Suprapubic skin (tissue), 4 donors: ENCODE results near the gene GNG4. TPM values are rescaled to one million over a fixed set of nuclear protein-coding genes. Genes with fewer than 3 reads are reported as not detected.
"Not testable (repeated sequence)": the region's sequence is repeated elsewhere in the genome, so short reads cannot be mapped to it uniquely, and the experiment has no call there.

Experiments
- DNase-seq, 2 donors: peaks; one replicate each; pipeline ENCODE4 v3.0.0-alpha.2; 2019; ENCODE audit warnings: low spot score in 2 of 2
- H3K27ac ChIP-seq: fragments of 200-600 bp; sonication (generic); one replicate; pipeline ENCODE4 v1.5.1; 2019
- H3K27me3 ChIP-seq: fragments of 200-600 bp; sonication (generic); one replicate; pipeline ENCODE4 v1.5.1; 2019
- H3K36me3 ChIP-seq: fragments of 200-600 bp; sonication (generic); one replicate; pipeline ENCODE4 v1.5.1; 2019
- H3K4me1 ChIP-seq: fragments of 200-600 bp; sonication (generic); one replicate; pipeline ENCODE4 v1.5.1; 2019
- H3K4me3 ChIP-seq: fragments of 200-600 bp; sonication (generic); one replicate; pipeline ENCODE4 v1.5.1; 2019; ENCODE audit warnings: mild to moderate bottlenecking
- H3K9me3 ChIP-seq: fragments of 200-600 bp; sonication (generic); one replicate; pipeline ENCODE4 v1.5.1; 2019
- EP300 ChIP-seq: sonication (generic); formaldehyde crosslinking; IDR thresholded peaks from one replicate; pipeline ENCODE4 v1.6.1; 2017; ENCODE audit warnings: antibody characterized with exemption
- POLR2A ChIP-seq, 2 donors: fragments of 450-650 bp; IDR thresholded peaks; one replicate each; pipeline ENCODE4 v1.6.1; 2017; ENCODE audit warnings: antibody characterized with exemption in 2 of 2, mild to moderate bottlenecking in 2 of 2, moderate library complexity in 2 of 2
- POLR2AphosphoS5 ChIP-seq, 3 donors: sonication (generic); formaldehyde crosslinking; IDR thresholded peaks; one replicate each; pipeline ENCODE4 v1.6.1; 2017; ENCODE audit warnings: antibody characterized with exemption in 3 of 3
- WGBS: methylation state at CpG from one replicate; pipeline ENCODE4 v1.1.5; 2018; 5-methylcytosine and 5-hydroxymethylcytosine counted together
- total RNA-seq, 4 donors: library from RNA; depleted of rRNA; stranded (reverse); fragments of >200 nt; gene quantifications; one replicate each; pipeline ENCODE4 v1.1.0, GENCODE V29; 2016
- TF ChIP-seq, protein P1 (sequence below), 2 donors: fragments of 200-600 bp in 1 of 2; fragments of 450-650 bp in 1 of 2; sonication (generic) in 1 of 2; IDR thresholded peaks; one replicate each; pipeline ENCODE4 v1.5.1; 2016 to 2019; ENCODE audit warnings: antibody characterized with exemption in 2 of 2, mild to moderate bottlenecking in 1 of 2, moderate library complexity in 1 of 2

GNG4 gene
- total RNA-seq, 4 donors from 2014 or later = 0.13 to 0.76 (median 0.72) TPM; not detected in 1

DNA sequence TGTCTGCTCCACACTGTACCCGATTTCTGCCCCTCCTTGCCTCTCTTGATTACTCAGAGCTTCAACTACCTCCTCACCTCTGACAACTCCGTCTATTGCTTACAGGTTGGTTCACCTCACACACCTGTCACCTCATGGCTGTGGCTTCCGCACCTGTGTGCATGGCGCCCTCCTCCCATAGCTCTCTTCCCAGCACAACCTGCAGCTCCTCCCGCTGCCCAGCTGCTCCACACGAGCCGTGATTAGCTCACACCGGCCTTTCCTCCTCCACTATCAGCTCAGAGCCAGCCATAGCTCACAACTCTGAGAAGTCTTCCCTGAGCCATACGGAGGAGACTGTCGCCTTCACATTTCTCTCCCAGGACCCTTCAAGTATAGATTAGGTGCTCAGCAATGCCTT lies 67.5 kb downstream of the GNG4 start:
- Histone ChIP-seq H3K27ac (no peak overlapping the region), H3K4me3 (no peak overlapping the region), H3K36me3 (no peaks in the 10 kb centered on the region), H3K27me3 (peaks cover 12% of the 10 kb centered on the region), H3K4me1 (no peaks in the 10 kb centered on the region), H3K9me3 (no peaks in the 10 kb centered on the region)
- no peak for DNase-seq
- WGBS = 88% methylated on average over 10 of the region's 10 CpGs
- TF ChIP-seq POLR2A (IDR thresholded peaks at IDR 0.05) (no peak), EP300 (no peak), POLR2AphosphoS5 (IDR thresholded peaks at IDR 0.05) (no peak)
- TF ChIP-seq, protein P1, sequence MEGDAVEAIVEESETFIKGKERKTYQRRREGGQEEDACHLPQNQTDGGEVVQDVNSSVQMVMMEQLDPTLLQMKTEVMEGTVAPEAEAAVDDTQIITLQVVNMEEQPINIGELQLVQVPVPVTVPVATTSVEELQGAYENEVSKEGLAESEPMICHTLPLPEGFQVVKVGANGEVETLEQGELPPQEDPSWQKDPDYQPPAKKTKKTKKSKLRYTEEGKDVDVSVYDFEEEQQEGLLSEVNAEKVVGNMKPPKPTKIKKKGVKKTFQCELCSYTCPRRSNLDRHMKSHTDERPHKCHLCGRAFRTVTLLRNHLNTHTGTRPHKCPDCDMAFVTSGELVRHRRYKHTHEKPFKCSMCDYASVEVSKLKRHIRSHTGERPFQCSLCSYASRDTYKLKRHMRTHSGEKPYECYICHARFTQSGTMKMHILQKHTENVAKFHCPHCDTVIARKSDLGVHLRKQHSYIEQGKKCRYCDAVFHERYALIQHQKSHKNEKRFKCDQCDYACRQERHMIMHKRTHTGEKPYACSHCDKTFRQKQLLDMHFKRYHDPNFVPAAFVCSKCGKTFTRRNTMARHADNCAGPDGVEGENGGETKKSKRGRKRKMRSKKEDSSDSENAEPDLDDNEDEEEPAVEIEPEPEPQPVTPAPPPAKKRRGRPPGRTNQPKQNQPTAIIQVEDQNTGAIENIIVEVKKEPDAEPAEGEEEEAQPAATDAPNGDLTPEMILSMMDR (IDR thresholded peaks at IDR 0.05) = no peak

DNA sequence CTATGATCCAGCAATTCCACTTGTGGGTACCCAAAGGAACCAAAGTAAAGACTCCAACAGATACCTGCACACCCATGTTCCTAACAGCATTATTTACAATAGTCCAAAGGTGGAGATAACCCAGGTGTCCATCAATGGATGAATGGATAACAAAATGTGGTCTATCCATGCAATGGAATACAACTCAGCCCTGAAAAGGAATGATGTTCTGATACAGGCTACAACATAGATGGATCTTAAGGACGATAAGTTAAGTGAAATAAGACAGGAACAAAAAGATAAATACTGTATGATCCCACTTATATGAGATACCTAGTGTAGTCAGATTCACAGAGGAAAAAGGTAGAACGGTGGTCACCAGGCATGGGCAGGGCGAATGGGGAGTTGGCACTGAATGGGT lies 69.7 kb downstream of the GNG4 start:
- no peak for DNase-seq

DNA sequence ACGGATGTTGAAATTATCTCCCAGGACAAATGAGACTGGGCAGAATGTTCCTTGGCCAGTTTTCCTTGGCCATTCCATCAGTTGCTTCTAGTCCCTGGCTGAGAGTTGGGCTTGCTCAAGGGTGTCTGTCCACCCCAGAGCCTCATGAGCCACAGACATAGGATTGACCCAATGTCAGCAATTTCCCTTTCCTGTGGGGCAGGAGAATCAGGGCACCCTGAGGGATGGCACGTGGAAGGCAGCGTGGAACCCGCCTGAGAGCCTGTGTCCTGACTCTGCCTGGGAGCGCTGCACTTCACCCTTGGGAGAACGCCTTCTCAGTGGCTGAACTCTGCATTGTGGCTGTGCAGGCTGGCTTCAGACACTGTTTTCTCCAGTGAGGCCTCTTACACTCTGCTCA lies 74.0 kb downstream of the GNG4 start:
- no peak overlapping the region for H3K27ac ChIP-seq
- WGBS = 78% methylated on average over 6 of the region's 6 CpGs
- no peak overlapping the region for H3K4me3 ChIP-seq
- H3K4me1 ChIP-seq = no peaks in the 10 kb centered on the region
- TF ChIP-seq POLR2AphosphoS5 (IDR thresholded peaks at IDR 0.05) (no peak), POLR2A (IDR thresholded peaks at IDR 0.05) (no peak), EP300 (no peak)
- TF ChIP-seq, protein P1 (IDR thresholded peaks at IDR 0.05) = no peak
- H3K36me3 ChIP-seq = no peaks in the 10 kb centered on the region
- no peaks in the 10 kb centered on the region for H3K27me3 ChIP-seq
- no peak for DNase-seq
- H3K9me3 ChIP-seq = no peaks in the 10 kb centered on the region

More for the DNA sequence above, 69.7 kb downstream of the GNG4 start:
- Histone ChIP-seq H3K27ac (no peak overlapping the region), H3K4me1 (no peaks in the 10 kb centered on the region), H3K9me3 (no peaks in the 10 kb centered on the region), H3K36me3 (no peaks in the 10 kb centered on the region), H3K27me3 (peaks cover 1% of the 10 kb centered on the region), H3K4me3 (no peak overlapping the region)
- no peak for TF ChIP-seq POLR2AphosphoS5 (IDR thresholded peaks at IDR 0.05)
- no peak for TF ChIP-seq POLR2A (IDR thresholded peaks at IDR 0.05)
- no peak for TF ChIP-seq EP300
- TF ChIP-seq, protein P1 (IDR thresholded peaks at IDR 0.05) = no peak
- WGBS = 92% methylated on average over 3 of the region's 3 CpGs

DNA sequence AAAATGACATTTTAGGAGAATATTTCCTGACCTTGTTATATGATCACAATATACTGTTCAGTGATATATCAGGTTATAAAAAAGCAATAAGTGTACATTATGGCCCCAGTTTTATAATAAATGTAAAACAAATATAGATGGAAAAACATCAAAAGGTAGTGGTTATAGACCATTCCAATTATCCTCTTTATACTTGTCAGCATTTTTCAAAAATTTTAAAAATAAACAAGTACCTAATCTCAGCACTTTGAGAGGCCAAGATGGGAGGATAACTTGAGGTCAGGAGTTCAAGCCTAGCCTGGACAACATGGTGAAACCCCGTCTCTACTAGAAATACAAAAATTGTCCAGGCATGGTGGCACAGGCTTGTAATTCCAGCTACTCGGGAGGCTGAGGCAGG lies 75.7 kb downstream of the GNG4 start:
- H3K27me3 ChIP-seq = no peaks in the 10 kb centered on the region
- H3K9me3 ChIP-seq = no peaks in the 10 kb centered on the region
- DNase-seq = no peak
- no peak overlapping the region for H3K27ac ChIP-seq
- TF ChIP-seq POLR2A (IDR thresholded peaks at IDR 0.05) (no peak), POLR2AphosphoS5 (IDR thresholded peaks at IDR 0.05) (no peak), EP300 (no peak)
- TF ChIP-seq, protein P1 (IDR thresholded peaks at IDR 0.05) = no peak
- 79% methylated on average over 2 of the region's 2 CpGs for WGBS
- H3K36me3 ChIP-seq = no peaks in the 10 kb centered on the region
- no peak overlapping the region for H3K4me3 ChIP-seq
- H3K4me1 ChIP-seq = no peaks in the 10 kb centered on the region

DNA sequence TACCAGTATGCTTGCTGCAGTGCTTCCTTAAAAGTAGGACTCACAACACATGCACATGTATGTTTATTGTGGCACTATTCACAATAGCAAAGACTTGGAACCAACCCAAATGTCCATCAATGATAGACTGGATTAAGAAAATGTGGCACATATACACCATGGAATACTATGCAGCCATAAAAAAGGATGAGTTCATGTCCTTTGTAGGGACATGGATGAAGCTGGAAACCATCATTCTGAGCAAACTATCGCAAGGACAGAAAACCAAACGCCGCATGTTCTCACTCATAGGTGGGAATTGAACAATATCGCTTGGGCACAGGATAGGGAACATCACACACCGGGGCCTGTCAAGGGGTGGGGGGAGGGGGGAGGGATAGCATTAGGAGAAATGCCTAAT lies 76.6 kb downstream of the GNG4 start:
- H3K36me3 ChIP-seq, H3K4me1 ChIP-seq, H3K27me3 ChIP-seq, H3K9me3 ChIP-seq, H3K4me3 ChIP-seq, DNase-seq, H3K27ac ChIP-seq: not testable (repeated sequence)
- 98% methylated on average over 5 of the region's 5 CpGs for WGBS

DNA sequence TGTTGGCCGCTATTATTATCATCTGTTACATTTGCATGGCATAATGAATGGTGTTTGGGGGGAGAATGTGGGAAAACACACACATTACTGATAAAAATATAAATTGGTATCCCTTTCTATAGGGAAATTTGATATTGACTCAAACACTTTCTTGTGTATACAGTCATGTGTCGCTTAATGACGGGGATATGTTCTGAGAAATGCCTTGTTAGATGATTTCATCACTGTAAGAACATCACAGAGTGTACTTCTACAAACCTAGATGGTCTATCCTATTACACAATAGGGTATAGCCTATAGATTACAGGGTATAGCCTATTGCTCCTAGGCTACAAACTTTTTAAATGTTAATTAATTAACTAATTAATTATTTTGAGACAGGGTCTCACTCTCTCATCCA lies 78.1 kb downstream of the GNG4 start:
- no peaks in the 10 kb centered on the region for H3K4me1 ChIP-seq
- no peaks in the 10 kb centered on the region for H3K9me3 ChIP-seq
- 88% methylated on average over 3 of the region's 3 CpGs for WGBS
- H3K27me3 ChIP-seq = no peaks in the 10 kb centered on the region
- no peak for DNase-seq
- no peak for TF ChIP-seq EP300
- no peak for TF ChIP-seq POLR2A (IDR thresholded peaks at IDR 0.05)
- TF ChIP-seq POLR2AphosphoS5 (IDR thresholded peaks at IDR 0.05) = no peak
- TF ChIP-seq, protein P1 (IDR thresholded peaks at IDR 0.05) = no peak
- no peak overlapping the region for H3K27ac ChIP-seq
- no peak overlapping the region for H3K4me3 ChIP-seq
- no peaks in the 10 kb centered on the region for H3K36me3 ChIP-seq
